Brain pericyte (primary cell): Measurements from ENCODE around the gene GNL1.

Experiments used
- DNase-seq: peaks from one replicate; pipeline ENCODE4 v3.0.0-alpha.2; 2012; ENCODE audit warnings: low read depth, low spot score

Gene GNL1

GRCh38 chr6:30570740-30571074 lies 14.4 kb upstream of the GNL1 start:
- DNase-seq: no peak

GRCh38 chr6:30570263-30570662 lies 14.0 kb upstream of the GNL1 start:
- no peak for DNase-seq

GRCh38 chr6:30568245-30568644 lies 12.0 kb upstream of the GNL1 start:
- DNase-seq: no peak

- no peak for DNase-seq
These were observed 9.5 kb upstream of the GNL1 start for GRCh38 chr6:30565772-30566171.

GRCh38 chr6:30564114-30564513 lies 7.8 kb upstream of the GNL1 start:
- DNase-seq: no peak

DNA sequence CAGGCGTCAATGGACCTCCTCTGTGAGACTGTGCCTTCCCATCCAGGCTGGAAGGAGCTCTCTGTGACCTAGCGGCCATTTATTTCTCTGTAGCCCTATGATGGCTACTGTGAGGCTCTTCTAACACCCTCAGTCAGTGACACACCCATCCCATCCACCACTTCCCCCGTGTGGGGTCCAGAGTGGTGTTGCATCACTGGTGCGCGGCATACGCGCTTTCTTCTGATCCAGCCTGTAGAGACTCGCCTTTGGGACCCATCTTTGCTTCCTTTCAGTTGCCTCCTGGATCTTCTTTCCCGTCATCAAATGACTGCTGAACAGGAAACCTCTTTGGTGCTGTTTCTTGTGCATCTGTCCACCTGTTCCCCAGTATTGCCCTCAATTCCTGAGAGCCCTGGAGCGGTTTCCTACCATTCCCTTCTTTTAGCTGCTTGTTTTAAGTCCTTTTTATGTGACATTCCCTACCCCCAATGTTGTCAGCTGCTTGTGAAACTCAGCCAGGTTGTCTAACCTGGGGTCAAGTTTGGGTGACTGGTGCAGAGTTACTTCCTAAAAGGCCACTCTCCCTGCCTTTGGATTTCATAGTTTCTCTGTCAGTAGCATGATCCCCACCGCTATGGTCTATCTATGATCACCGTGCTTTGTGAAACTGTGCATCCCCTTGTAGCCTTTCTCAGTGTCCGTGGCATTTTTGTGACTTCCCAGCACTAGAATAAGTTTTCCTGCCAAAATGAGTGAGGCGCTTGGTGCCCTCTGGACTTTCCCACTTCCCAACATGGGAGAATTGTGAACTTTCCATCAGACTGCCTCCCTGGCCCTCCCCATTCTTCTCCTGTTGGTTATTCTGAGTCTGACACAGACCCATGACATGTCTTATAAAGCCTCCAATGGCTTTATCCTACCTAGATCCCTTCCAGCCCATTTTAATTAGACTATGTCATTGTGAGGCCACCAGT lies 6.5 kb upstream of the GNL1 start:
- DNase-seq: no peak

DNA sequence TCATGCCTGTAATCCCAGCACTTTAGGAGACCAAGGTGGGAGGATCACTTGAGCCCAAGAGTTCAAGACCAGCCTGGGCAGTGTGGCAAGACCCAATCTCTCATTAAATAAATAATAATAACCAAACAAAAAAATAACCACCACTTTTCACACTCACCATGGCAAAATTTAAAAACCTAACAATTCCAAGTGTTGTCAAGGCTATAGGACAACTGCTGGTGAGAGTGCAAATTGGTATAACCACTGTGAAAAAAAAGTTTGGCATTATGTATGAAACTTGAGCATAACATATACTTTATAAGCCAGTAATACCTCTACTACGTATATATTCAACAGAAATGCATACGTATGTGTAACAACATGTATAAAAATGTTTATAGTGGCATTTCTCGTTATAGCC lies 4.6 kb upstream of the GNL1 start:
- no peak for DNase-seq

- DNase-seq: no peak
These were observed 1.3 kb upstream of the GNL1 start for GRCh38 chr6:30557683-30557981.

DNA sequence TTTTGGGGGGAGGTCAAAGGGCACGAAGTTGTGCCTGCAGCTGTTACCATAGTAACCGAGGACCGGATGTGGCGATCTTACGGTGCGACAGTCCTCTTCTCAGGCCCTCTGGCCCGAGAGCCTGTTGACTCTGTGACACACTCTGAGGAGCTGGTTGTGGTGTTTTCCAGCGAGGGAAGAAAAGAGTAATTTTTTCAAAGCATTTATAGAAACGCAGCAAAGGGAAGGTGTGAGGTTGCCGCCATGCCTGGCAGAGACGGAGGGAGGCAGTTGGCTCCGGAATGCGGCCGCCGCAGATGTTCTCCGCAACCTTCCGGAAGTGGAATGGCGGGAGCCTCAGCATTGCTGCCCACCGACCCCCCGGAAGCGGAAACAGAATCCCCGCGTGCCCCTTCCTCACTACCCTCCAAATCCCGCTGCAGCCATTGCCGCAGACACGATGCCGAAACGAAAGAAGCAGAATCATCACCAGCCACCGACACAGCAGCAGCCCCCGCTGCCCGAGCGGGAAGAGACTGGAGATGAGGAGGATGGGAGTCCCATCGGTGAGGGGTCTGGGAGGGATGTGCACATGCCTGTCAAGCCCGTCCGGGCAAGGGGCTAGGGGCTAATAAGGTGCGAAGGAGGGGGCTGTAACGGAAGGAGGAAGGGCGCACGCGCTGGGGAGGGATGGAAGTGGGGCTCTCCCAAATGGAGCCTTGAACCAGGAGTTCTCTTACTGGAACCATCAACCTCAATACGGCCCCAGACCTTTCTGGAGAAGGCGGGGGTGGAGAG lies 805 bp upstream of the GNL1 start, which contains the start of gene PRR3:
Gene PRR3, plus strand, starts transcription at position 390 of the 777 bp plus-strand sequence. Its CDS starts 50 bp downstream, at position 440.
- peak; percentile 69 for DNase-seq

GRCh38 chr6:30555816-30556065 lies 548 bp downstream of the GNL1 start:
- no peak for DNase-seq

DNA sequence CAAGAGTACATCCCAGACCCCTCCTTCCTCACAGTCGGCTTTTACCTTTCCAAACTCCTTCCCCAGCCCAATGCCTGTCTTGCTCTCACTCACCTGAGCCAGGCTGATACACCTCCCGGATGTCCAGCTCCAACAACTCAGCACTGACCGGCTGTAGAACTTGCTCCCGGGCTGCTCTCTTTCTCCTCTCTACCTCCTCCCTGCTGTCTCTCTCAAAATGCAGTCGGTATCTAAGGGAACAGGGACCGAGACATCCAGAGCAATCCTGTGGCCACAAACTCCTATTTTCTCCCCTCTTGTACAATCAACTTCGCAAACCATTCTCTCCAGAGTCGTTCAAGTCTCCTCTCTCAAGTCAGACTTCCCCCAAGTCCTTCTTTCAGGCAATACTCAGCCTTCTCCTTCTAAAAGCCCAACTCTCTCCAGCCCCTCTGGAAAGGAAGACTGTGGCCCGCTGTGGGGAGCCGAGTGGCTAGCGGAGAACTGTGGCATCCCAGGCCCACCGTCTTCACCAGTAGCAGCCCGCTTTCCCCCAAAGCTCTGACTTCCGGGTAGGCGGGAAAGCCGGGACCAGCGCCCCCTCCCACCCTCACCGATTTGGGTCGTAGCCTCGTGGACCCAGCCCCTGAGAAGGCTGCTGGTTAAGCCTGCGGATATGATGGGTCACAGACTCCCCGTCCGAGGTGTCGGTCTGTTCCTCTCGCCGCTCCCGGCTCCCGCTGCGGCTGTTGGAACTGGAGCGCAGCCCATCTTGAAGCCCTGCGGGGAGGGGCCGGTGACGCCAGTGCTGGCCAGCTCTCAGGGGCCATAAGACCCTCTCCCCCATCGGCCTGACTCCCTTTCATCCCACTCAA lies 1.1 kb downstream of the GNL1 start:
- DNase-seq: peak; percentile 12

DNA sequence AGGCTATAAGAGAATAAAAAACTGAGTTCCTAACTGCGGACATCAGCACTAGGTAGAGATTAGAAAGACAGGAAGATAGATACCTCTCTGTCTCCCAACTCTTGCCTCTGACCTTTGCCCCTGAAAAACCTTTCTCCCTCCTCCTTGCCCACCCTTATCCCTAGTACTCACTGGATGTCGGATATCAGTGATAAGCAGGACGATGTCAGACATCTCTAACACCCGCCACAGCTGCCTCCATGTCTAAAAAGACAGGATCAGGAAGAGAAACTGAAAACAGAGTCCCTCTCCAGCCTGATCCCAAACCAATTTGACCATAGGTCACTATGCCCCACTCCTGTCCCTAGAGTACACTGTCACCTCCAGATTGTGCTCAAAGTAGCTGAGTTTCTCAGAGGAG lies 1.9 kb downstream of the GNL1 start:
- no peak for DNase-seq

GRCh38 chr6:30548375-30548774 lies 7.9 kb downstream of the GNL1 start:
- DNase-seq: no peak

- DNase-seq: no peak
These were observed 8.8 kb downstream of the GNL1 start for GRCh38 chr6:30547454-30547853.

DNA sequence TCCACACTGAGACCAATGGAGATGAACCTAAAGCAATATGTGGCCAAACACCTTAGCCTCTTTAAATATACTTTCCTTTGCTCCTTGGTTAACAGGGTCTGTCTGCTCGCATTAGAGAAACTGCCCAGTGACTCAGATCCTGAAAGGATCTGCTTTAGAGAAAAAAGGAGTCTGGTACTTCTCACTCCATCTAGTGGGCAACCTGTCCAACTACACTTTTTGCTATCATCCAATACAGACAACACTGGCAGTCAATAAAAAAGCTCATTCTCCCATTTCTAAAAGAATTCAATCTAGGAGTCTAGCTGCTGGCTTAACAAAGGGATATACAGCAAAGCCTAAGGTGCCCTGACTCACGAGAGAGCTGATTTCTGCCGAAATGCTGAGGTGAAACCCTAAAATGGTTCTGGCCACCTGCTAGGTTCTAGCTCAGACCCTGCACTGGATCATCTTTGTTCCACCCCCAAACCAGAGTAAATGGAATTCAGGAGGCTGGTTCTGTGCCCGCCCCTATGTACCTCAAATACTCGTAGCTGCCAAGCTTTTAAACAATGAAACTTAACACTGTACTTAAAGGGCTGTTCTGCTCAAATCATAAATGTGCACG lies 11.5 kb downstream of the GNL1 start:
- no peak for DNase-seq

DNA sequence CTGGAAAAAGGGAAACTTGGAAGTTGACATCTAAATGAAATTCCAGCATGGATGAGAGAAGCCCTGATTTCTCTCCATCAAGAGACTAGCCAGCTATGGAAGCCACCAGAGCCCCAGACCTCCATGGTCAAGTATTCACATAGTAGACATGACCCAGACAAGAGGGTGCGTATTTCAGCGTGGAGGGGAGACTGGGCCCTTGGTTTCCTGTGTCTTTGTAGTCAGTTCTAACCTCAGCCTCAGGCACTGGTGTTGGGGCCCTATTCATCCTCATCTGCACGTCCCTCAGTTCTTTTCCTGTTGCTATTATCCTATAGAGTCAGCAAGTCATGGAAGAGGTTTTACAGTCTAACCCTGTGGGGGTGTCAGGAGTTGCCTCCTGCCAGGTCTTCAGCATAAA lies 12.5 kb downstream of the GNL1 start:
- DNase-seq: no peak

DNA sequence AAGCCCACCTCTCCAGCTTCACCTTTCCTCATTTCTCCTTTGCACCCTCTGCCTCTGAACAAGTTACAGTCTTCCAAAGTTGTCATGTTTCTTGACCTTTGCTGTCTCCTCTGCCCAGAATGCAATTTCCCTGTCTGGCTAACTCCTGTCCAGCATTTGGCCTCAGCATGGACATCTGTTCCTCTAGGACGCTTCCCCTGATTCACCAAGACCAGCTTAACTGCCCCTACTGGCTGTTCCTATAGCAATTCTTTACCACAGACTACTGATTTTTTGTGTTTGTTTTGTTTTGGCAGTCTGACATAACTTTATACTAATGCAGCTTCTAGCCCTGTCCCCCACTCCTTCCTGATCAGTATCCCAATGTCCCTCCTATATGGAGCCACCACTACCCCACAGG lies 13.4 kb downstream of the GNL1 start:
- DNase-seq: no peak

- no peak for DNase-seq
These were observed 13.9 kb downstream of the GNL1 start for GRCh38 chr6:30542404-30542725.

- DNase-seq: peak; percentile 55
These were observed 14.5 kb downstream of the GNL1 start for GRCh38 chr6:30541515-30542403.

DNA sequence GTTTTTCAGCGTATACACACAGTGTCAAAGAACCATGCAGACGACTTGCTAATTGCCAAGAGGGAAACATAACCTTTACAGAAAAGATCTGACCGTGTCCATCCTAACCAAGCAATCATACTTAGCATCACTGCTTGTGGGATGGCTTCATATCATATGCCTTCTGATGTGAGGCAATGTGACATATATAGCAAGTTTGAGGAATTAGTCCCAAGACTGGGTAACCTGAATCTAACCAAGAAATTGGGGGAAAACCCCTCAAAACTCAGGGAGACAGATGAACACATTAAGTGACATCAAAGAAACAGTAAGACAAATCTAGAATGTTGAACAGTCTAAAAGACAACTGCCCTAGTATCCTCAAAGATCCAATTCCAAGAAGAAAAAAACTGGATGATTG lies 18.4 kb downstream of the GNL1 start:
- no peak for DNase-seq
